HG03439 (cell line): ENCODE data around the gene ELF4.

Experiments used
- ATAC-seq: cut with Tn5 transposase; IDR thresholded peaks from one replicate; pipeline ENCODE4 v1.9.1; 2021; ENCODE audit warnings: mild to moderate bottlenecking, moderate library complexity; ENCODE audit not compliant: unreplicated experiment

Gene ELF4

GRCh38 chrX:130110379-130111219, at the start of gene ELF4:
Gene ELF4 (minus strand): TSS chrX:130110497. CDS start chrX:130081330, 29,167 bp downstream.
- ATAC-seq, result no peak

GRCh38 chrX:130159776-130160175, 49.5 kb upstream of the ELF4 start:
- no peak for ATAC-seq

- ATAC-seq, result no peak
Measured at GRCh38 chrX:130158311-130158710, 48.0 kb upstream of the ELF4 start.

GRCh38 chrX:130155564-130155963, 45.3 kb upstream of the ELF4 start:
- no peak for ATAC-seq

GRCh38 chrX:130147631-130148030, 37.3 kb upstream of the ELF4 start:
- no peak for ATAC-seq

GRCh38 chrX:130145123-130145522, 34.8 kb upstream of the ELF4 start:
- ATAC-seq, result no peak

GRCh38 chrX:130144509-130144908, 34.2 kb upstream of the ELF4 start:
- ATAC-seq, result no peak

GRCh38 chrX:130139474-130140201, 29.3 kb upstream of the ELF4 start:
- ATAC-seq, result no peak

GRCh38 chrX:130136961-130137360, 26.7 kb upstream of the ELF4 start:
- no peak for ATAC-seq

GRCh38 chrX:130136496-130136895, 26.2 kb upstream of the ELF4 start:
- ATAC-seq, result no peak

GRCh38 chrX:130130990-130131389, 20.7 kb upstream of the ELF4 start:
- ATAC-seq, result no peak

- ATAC-seq, result no peak
Measured at GRCh38 chrX:130125091-130125874, 15.0 kb upstream of the ELF4 start.

- no peak for ATAC-seq
Measured at GRCh38 chrX:130124577-130124976, 14.3 kb upstream of the ELF4 start.

- ATAC-seq, result no peak
Measured at GRCh38 chrX:130121505-130121800, 11.2 kb upstream of the ELF4 start.

GRCh38 chrX:130120746-130121504, 10.6 kb upstream of the ELF4 start:
- peak; percentile 80 for ATAC-seq

- peak; percentile 17 for ATAC-seq
Measured at GRCh38 chrX:130120321-130120731, 10.0 kb upstream of the ELF4 start.

- ATAC-seq, result no peak
Measured at GRCh38 chrX:130119312-130119898, 9.1 kb upstream of the ELF4 start.

GRCh38 chrX:130118441-130119311, 8.4 kb upstream of the ELF4 start:
- ATAC-seq, result no peak

GRCh38 chrX:130117166-130117565, 6.9 kb upstream of the ELF4 start:
- ATAC-seq, result no peak
